Stimulated activated CD8-positive, alpha-beta memory T cell treated with anti-CD3 and anti-CD28 coated beads, Interleukin-4, amount 100 ng/mL, for 24 hours (primary cell): ENCODE results near the gene CCDC78.
"Not testable (repeated sequence)": the region's sequence is repeated elsewhere in the genome, so short reads cannot be mapped to it uniquely, and the experiment has no call there.

Experiments
- DNase-seq: peaks from one replicate; pipeline ENCODE4 v3.0.0-alpha.2; 2020; ENCODE audit warnings: low read depth

The CCDC78 gene

GRCh38 chr16:722835-723633 lies 3.2 kb downstream of the CCDC78 start:
- DNase-seq = no peak

GRCh38 chr16:721765-722540 lies 4.3 kb downstream of the CCDC78 start:
- no peak for DNase-seq

GRCh38 chr16:720990-721764 lies 5.1 kb downstream of the CCDC78 start, which contains the start of gene ANTKMT:
TSS of gene ANTKMT (plus strand) at chr16:721146. CDS start at chr16:721275, 129 bp downstream.
- DNase-seq = peak; percentile 75

GRCh38 chr16:720447-720989 lies 5.7 kb downstream of the CCDC78 start:
- DNase-seq = no peak

- no peak for DNase-seq
Measured at GRCh38 chr16:719815-720446, 6.3 kb downstream of the CCDC78 start.

- DNase-seq = no peak
Measured at GRCh38 chr16:718922-719321, 7.3 kb downstream of the CCDC78 start.

- DNase-seq = no peak
Measured at GRCh38 chr16:718389-718788, 7.9 kb downstream of the CCDC78 start.

- DNase-seq = no peak
Measured at GRCh38 chr16:717450-718245, 8.6 kb downstream of the CCDC78 start.

GRCh38 chr16:716768-717325 lies 9.4 kb downstream of the CCDC78 start:
- DNase-seq = no peak

- DNase-seq = no peak
Measured at GRCh38 chr16:716200-716568, 10.1 kb downstream of the CCDC78 start.

- DNase-seq = no peak
Measured at GRCh38 chr16:715477-716199, 10.6 kb downstream of the CCDC78 start.

GRCh38 chr16:714558-715476 lies 11.4 kb downstream of the CCDC78 start, which contains the start of gene METRN:
TSS of gene METRN (plus strand) at chr16:715118. CDS start at chr16:715290, 172 bp downstream.
- DNase-seq = peak; percentile 90

- DNase-seq = no peak
Measured at GRCh38 chr16:714079-714478, 12.2 kb downstream of the CCDC78 start.

- DNase-seq = not testable (repeated sequence)
Measured at GRCh38 chr16:712740-713250, 13.4 kb downstream of the CCDC78 start.

- peak; percentile 70 for DNase-seq
Measured at GRCh38 chr16:711548-712320, 14.5 kb downstream of the CCDC78 start.

- no peak for DNase-seq
Measured at GRCh38 chr16:711084-711483, 15.2 kb downstream of the CCDC78 start.

GRCh38 chr16:710500-711075 lies 15.7 kb downstream of the CCDC78 start:
- DNase-seq = no peak
